ENCODE data around the gene MLH3. TPM values are rescaled to one million over a fixed set of nuclear protein-coding genes. Genes with fewer than 3 reads are reported as not detected.

The MLH3 gene
- total and polyA plus RNA-seq, 2 donors (not counting 3 experiments of a cell fraction or from before 2014, with no cell fraction given), result 4.8 to 16.5 TPM

DNA sequence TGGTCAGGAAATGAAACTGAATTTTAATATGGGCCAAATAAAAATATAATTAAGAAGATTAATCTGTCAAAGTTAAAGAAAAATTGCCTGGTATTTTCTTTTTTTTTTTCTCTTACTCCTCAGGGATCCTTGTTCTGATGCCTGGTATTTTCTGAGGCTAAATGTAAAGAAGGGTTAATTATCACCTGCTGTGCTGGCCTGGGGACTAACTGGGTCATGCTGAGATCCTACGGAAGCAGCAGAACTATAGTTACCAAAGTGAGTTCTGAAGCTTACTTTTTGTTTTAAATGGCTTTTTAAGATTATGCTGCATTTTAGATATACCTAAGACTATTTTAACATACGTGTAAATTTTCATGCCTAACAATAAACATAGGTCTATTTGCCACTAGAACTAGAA lies 41.4 kb upstream of the MLH3 start:
- TF ChIP-seq JUN (IDR thresholded peaks at IDR 0.05; ENCODE audit: borderline replicate concordance, insufficient read depth, insufficient read length, low read depth) (no peak), POLR2A (IDR thresholded peaks at IDR 0.05; ENCODE audit: low read depth, low read length) (no peak), POLR2AphosphoS5 (IDR thresholded peaks at IDR 0.05; ENCODE audit: insufficient read depth, low read depth, low read length) (no peak), GATA2 (IDR thresholded peaks at IDR 0.05; ENCODE audit: insufficient read depth, insufficient read length, low read depth, low read length) (no peak), EZH2 (IDR thresholded peaks at IDR 0.05; ENCODE audit: borderline replicate concordance, low read depth, low read length, severe bottlenecking) (no peak), MYC (IDR thresholded peaks at IDR 0.05; ENCODE audit: low read depth, low read length) (no peak), FOS (IDR thresholded peaks at IDR 0.05; ENCODE audit: borderline replicate concordance, insufficient read depth, low read length) (no peak)
- TF ChIP-seq, protein P1, sequence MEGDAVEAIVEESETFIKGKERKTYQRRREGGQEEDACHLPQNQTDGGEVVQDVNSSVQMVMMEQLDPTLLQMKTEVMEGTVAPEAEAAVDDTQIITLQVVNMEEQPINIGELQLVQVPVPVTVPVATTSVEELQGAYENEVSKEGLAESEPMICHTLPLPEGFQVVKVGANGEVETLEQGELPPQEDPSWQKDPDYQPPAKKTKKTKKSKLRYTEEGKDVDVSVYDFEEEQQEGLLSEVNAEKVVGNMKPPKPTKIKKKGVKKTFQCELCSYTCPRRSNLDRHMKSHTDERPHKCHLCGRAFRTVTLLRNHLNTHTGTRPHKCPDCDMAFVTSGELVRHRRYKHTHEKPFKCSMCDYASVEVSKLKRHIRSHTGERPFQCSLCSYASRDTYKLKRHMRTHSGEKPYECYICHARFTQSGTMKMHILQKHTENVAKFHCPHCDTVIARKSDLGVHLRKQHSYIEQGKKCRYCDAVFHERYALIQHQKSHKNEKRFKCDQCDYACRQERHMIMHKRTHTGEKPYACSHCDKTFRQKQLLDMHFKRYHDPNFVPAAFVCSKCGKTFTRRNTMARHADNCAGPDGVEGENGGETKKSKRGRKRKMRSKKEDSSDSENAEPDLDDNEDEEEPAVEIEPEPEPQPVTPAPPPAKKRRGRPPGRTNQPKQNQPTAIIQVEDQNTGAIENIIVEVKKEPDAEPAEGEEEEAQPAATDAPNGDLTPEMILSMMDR (IDR thresholded peaks at IDR 0.05; ENCODE audit: extremely low read depth in 1 of 2, insufficient read depth in 1 of 2, low read depth in 1 of 2, low read length in 2 of 2), result no peak
- TF ChIP-seq, protein P2, sequence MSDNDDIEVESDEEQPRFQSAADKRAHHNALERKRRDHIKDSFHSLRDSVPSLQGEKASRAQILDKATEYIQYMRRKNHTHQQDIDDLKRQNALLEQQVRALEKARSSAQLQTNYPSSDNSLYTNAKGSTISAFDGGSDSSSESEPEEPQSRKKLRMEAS (IDR thresholded peaks at IDR 0.05; ENCODE audit: insufficient read depth, insufficient read length), result no peak
- no peak overlapping the region for H2AFZ ChIP-seq (ENCODE audit: low read depth, low read length)
- H3K4me1 ChIP-seq (ENCODE audit: control insufficient read depth, extremely low read depth, insufficient read depth, low read length), result peaks cover 4% of the 10 kb centered on the region
- DNase-seq (ENCODE audit: low read depth, low spot score) (no peak), FAIRE-seq (no peak)
- peaks cover 11 to 12% of the 10 kb centered on the region in 2 experiments for H3K36me3 ChIP-seq (ENCODE audit: control insufficient read depth in 2 of 2, extremely low read depth in 1 of 2, insufficient read depth in 2 of 2, low read length in 2 of 2)
- CTCF ChIA-PET, result interaction anchor here (0.7 kb wide), 1 partner anchor 232 kb away, joined by 3 read pairs; no protein-coding TSS in a partner anchor
- no peak overlapping the region for H3K4me2 ChIP-seq (ENCODE audit: insufficient read depth, low read length)
- no TSS peak for BruUV-seq (replicated peaks)
- intact Hi-C loops (cut with micrococcal nuclease), result no loop called here
- no peaks in the 10 kb centered on the region for H3K9me3 ChIP-seq (replicated peaks; ENCODE audit: control insufficient read depth, insufficient read depth, low read length)
- H3K79me2 ChIP-seq (ENCODE audit: control insufficient read depth, insufficient read depth, low read length), result no peaks in the 10 kb centered on the region
- H3K4me3 ChIP-seq (replicated peaks in 1 of 3; ENCODE audit: insufficient read depth in 1 of 3, low read depth in 1 of 3, low read length in 3 of 3), result no peak overlapping the region
- H3K9ac ChIP-seq (replicated peaks; ENCODE audit: extremely low read depth, insufficient read depth, low read length), result no peak overlapping the region
- no peaks in the 10 kb centered on the region for H3K9me1 ChIP-seq (replicated peaks; ENCODE audit: control insufficient read depth, extremely low read depth, insufficient read depth, low read length)
- H3K27ac ChIP-seq (ENCODE audit: insufficient read depth, low read depth, low read length), result no peak overlapping the region
- H3K27me3 ChIP-seq (ENCODE audit: control insufficient read depth in 2 of 2, insufficient read depth in 2 of 2, low read length in 2 of 2), result no peaks in the 10 kb centered on the region
- POLR2A ChIA-PET, result interaction anchor here (0.7 kb wide), 1 partner anchor 175 kb away, joined by 3 read pairs; no protein-coding TSS in a partner anchor
- dilution Hi-C loops (cut with MboI; ENCODE audit: extremely low pct_ligation_motif_present, low sequenced_read_pairs), result no loop called here
- no peaks in the 10 kb centered on the region for H4K20me1 ChIP-seq (replicated peaks; ENCODE audit: control insufficient read depth, extremely low read depth, insufficient read depth, low read length)

All from endothelial cell of umbilical vein (primary cell).